GM21423 (cell line): ENCODE measurements around the gene OR2T2.
A peak's percentile ranks its signal among the peaks of the same experiment; 100 is the strongest.
"Not testable (repeated sequence)": the region's sequence is repeated elsewhere in the genome, so short reads cannot be mapped to it uniquely, and the experiment has no call there.

ENCODE experiments used
- ATAC-seq: cut with Tn5 transposase; IDR thresholded peaks from one replicate; pipeline ENCODE4 v1.9.1; 2021; ENCODE audit warnings: mild to moderate bottlenecking, moderate library complexity; ENCODE audit not compliant: unreplicated experiment

The OR2T2 gene

GRCh38 chr1:248449821-248450465, 4.5 kb downstream of the OR2T2 start:
- not testable (repeated sequence) for ATAC-seq

GRCh38 chr1:248450466-248451145, 5.2 kb downstream of the OR2T2 start:
- peak; percentile 53 for ATAC-seq

GRCh38 chr1:248453619-248454018, 8.2 kb downstream of the OR2T2 start:
- ATAC-seq = not testable (repeated sequence)

DNA sequence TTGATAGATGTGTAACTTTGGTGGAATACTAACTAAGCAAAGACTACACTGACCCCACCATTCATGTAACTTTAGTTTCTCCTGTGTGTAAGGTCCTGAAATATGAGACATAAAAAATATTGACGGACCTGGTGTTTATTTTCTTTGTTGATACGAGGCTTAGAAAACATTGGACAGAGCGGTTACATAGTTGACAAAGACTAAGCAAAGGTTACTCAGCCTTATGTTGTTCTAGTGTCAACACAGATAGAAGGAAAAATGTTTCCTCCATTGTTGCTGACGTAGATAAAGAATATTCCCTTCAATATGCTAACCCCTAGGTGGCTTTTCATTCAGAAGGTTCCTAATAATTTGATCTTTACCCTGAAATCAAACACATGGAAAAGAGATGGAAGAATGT, 9.6 kb downstream of the OR2T2 start:
- ATAC-seq = not testable (repeated sequence)

DNA sequence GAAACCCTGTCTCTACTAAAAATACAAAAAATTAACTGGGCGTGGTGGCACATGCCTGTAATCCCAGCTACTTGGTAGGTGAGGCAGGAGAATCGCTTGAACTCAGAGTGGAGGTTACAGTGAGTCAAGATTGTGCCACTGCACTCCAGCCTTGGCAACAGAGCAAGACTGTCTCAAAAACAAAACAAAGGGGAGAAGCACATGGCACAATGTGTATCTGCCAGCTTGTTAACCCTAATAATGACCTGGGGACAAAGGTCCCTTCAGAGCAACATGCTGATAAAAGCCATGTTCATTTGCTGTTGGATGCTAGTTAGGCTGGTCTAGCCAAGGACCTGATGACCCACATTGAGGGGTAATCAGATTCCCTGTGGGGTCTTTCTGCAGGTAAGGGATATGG, 11.2 kb downstream of the OR2T2 start:
- ATAC-seq = not testable (repeated sequence)

- not testable (repeated sequence) for ATAC-seq
These were observed 13.7 kb downstream of the OR2T2 start for GRCh38 chr1:248459117-248459516.

DNA sequence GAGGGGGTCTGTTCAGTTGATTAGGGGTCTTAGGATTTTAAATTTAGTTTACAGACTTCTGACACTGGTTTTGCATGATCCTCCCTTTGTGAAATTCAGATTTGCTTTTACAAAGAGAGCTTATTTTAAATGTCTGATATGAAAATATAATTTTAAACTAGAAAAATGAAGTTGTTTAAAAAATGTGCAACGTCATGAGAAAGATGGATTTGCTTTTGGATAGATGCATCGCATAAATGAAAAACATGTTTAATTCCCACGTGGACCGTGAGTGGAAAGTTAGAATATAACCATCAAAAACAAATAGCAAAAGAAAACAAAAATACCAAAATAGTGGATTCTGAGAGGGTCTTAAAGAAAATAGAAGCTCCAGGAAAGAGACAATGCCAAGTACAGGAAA, 25.7 kb downstream of the OR2T2 start:
- no peak for ATAC-seq

DNA sequence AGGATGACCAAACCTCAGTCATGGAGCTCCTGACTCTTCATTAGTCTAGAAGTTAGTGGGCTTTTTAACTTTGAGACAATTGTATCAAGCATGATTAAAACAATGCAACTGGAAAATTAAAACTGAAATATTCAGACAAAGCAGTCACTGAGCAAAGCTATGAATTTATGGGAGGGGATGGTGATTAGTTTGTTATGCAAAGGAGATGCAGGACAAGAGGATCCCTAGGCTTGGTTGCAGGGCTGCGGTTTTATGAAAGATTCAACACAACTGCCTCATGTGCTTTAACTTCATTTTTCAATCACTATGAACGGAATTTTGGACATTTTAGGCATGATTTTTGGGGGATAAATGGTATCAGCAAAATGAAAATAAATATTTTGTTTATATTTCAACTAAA, 26.7 kb downstream of the OR2T2 start:
- ATAC-seq = not testable (repeated sequence)

GRCh38 chr1:248473051-248473450, 27.6 kb downstream of the OR2T2 start, which contains the start of gene OR2T3:
OR2T3 (plus strand) TSS chr1:248473351; CDS start chr1:248473351, 0 bp downstream.
- ATAC-seq = not testable (repeated sequence)

DNA sequence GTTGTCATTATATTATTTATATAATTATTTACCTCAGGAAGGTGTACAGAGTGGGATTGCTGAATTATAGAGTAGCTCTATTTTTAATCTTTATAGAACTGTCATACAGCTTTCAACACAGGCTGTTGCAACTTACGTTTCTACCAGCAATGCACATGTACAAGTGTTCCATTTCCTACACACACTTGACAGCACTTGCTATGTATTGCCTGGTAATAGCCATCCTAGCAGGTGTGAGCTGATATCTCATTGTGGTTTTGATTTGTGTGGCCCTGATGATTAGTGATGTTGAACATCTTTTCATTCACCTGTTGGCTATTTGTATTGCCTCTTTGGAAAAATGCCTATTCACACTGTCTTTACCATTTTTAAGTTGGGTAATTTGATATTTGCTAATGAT, 30.2 kb downstream of the OR2T2 start:
- ATAC-seq = peak; percentile 52

GRCh38 chr1:248481686-248482579, 36.5 kb downstream of the OR2T2 start:
- peak; percentile 84 for ATAC-seq

GRCh38 chr1:248488289-248488688, 42.9 kb downstream of the OR2T2 start, which contains the start of gene OR2T5:
OR2T5 (plus strand) TSS chr1:248488589; CDS start chr1:248488589, 0 bp downstream.
- ATAC-seq = not testable (repeated sequence)

DNA sequence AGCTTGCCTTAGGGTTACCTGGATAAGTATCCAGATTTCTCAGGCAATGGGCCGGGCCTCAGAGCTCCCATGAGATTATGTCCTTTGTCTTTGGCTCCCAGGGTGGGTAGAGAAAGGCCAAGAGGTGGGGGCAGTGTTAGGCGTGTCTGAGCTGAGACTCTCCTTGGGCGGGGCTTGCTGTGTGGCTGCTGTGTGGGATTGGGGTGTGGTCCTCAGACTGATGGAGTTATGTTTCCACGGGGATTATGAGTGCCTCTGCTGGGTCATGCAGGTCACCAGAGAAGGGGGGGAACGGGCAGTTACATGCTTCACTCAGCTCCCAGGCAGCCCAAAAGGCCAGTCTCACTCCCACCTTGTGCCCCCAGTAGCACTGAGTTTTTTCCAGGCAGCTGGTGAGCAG, 51.2 kb downstream of the OR2T2 start:
- ATAC-seq = not testable (repeated sequence)

DNA sequence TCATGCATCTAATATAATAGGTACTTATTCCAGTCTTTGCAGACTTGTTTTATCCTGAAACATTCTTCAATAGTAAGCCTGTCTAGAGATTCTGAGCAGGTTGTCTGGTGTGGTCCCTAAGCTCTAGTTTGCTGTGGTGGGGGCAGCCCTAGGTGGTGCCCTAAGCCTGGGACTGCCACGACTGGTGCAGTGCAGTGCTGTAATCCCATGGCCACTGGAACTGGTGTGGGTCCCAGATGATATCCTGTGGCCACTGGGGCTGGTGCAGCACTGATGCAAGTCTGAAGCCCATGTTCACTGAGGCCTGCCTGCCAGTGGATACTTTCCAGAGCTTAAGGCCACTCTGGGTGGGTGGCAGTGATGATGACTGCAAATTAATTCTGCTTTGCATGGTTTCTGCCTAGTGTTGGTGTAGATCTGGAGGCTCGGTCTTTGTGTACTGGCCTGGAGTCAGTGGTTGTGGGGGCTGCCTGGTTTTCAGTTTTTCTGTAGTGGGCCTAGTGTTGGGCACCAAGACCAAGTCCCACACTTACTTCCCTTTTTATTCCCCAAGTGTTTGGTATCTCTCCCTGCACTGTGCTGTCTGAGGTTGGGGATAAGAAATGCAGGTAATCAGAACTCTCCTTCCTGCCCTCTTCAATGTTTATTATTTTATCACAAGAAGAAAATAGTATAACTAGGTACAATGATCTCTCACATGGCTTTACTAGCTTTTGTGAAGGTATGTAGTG, 55.0 kb downstream of the OR2T2 start:
- not testable (repeated sequence) for ATAC-seq
